NCI-H446 (cell line): ENCODE results near the gene SEMA4C.

ENCODE experiments used
- DNase-seq, 2 experiments: peaks; one replicate each; lab custom pipeline; 2025; lab: John Stamatoyannopoulos, UW

SEMA4C gene, protein sequence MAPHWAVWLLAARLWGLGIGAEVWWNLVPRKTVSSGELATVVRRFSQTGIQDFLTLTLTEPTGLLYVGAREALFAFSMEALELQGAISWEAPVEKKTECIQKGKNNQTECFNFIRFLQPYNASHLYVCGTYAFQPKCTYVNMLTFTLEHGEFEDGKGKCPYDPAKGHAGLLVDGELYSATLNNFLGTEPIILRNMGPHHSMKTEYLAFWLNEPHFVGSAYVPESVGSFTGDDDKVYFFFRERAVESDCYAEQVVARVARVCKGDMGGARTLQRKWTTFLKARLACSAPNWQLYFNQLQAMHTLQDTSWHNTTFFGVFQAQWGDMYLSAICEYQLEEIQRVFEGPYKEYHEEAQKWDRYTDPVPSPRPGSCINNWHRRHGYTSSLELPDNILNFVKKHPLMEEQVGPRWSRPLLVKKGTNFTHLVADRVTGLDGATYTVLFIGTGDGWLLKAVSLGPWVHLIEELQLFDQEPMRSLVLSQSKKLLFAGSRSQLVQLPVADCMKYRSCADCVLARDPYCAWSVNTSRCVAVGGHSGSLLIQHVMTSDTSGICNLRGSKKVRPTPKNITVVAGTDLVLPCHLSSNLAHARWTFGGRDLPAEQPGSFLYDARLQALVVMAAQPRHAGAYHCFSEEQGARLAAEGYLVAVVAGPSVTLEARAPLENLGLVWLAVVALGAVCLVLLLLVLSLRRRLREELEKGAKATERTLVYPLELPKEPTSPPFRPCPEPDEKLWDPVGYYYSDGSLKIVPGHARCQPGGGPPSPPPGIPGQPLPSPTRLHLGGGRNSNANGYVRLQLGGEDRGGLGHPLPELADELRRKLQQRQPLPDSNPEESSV

DNA sequence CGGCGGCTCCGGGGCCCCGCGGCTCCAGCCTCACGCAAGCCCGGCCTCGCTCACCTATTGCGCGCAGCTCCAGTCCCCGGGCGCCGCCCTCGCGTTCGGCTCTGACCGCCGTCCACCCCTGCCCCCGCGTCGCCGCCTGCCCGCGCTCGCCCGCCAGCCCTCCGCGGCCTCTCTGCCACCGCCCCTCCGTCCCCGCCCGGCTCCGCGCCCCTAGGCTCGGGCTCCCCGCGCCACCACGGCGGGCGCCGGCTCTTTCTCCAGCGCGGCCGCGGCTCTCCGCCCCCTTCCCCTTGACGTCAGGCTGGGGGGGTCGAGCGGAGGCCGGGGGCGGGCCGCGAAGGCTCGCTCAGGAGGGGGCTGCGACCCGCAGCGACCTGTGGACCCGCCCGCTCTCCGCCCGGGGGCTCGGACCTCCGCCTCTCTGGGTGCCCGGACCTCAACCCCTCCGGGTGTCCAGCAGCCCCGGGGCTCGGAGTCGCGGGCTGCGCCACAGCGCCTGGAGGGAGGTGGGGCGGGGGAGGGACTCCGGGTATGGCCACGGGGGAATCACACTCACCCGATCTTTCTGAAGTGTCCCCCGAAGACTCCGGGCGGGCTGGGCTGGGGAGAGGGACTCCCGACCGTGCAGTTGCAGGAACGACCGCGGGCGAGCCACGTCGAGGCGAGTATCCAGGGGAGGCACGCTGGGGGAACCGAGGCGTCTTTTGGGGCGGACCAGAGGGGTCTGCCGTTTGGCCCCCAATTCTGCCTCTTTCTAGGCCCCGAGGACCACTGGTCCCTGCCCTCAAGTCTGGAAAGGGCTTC lies at the start of gene SEMA4C:
Gene SEMA4C, minus strand, starts transcription at position 259 of the 804 bp plus-strand sequence. CDS start 2,194 bp downstream, outside the sequence.
- peak in 1 of 2 experiments; percentile 41 for DNase-seq

DNA sequence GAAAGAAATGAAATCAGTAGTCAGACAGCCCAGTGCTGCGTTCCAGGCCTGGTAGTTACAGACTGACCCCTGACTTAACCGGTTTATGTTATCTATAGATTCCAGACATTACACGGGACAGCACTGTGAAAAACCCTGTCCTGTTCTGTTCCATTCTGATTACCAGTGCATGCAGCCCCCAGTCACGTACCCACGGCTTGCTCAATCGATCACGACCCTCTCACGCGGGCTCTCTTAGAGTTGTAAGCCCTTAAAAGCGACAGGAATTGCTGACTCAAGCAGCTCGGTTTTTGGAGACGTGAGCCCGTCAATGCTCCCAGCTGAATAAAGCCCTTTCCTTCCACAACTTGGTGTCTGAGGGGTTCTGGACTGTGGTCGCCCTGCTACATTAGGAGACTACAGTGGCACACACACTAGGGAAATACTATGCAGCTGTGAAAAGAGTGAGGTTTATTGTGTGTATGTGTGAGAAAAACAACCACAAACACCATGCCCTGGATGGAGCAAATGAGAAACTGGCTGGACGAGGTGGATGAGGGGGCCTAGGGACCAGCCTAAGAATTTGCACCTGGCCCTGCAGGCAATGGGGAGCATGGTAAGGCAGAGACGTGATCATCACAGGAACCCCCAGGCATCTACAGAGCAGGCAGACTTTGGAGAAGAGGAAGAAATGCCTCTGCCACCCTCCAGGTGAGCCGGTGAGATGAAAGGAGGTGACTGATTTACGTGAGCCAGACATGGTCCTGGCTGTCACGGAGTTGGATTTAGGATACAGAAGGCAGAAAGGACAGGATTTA lies 49.1 kb upstream of the SEMA4C start:
- no peak for DNase-seq

- no peak for DNase-seq
These were observed 48.3 kb upstream of the SEMA4C start for GRCh38 chr2:96918092-96918753.

DNA sequence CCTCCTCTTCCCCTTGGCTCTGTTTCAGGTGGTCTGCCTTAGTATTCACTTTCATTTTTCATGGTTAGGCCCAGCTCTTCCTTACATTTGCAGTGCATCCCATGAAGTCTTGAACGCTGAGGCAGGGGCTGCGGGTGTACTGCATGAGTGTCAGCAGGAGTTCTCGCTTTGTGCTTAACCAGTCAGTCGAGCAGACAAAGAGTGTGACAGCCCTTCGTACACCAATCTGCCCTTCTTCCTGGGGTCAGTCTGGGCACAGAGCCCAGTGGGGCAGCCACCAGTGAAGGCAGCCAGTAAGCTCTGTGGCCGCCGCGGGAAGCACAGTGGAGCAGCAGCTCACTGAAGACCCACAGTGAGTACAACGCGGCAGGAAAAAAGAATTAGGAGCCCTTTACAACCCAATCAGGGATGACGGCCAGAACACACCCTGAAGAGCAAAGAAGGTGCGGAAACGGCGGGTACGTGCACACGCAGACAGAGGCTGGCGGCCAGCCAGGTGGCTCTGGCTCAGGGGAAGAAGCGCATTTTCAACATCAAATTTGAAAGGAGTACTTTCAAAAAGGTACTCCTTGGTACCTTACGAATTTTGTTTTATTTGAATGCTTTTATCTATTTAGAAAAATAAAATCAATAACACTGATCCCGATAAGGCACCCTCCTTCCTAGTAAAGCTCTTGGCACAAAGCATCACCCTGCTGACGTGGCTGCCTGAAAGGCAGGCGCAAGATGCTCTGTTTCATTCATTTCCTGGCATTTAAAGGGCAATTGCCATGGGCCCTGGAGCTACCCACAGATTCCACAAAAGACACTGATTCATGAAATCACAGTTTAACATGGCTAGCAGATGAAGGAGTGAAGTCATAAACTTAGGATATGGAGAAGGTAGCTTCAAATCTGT lies 47.0 kb upstream of the SEMA4C start:
- DNase-seq = no peak

DNA sequence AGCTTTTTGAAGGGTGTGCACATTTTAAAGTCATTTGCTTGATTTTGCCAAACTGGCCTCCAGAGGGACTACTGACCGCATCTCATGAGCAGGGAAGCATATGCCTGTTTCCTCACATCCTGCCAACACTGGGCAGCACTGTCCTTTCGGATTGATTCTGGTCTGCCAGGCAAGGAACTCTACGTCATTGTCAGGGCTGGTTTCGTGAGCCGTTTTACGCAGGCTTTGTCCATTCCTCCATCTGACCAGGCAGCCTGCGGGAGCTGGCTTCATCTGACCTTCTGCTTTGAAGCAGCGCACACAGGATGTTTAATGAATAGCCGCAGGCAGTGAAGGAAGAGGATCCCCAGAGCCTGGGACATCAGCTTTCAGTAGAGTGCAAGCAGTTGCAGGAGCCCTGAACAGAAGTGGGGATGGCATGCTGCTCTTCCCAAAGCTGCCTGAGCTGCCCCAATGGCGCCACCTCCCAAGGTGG lies 46.3 kb upstream of the SEMA4C start:
- no peak for DNase-seq

DNA sequence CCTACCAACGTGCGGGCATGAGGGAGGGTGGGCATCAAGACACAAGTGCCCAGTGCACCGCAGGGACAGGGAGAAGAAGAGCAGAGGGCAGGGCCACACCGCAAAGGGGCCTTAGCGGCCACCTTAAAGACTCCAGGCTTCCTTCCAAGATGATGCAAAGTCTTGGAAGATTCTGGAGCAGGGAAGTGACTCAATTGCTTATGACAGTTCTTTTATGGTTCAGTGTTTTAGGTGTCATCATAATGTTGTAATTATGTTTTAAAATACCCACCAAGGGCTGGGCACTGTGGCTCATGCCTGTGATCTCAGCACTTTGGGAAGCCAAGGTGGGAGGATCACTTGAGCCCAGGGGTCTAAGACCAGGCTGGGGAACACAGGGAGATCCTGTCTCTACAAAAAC lies 44.5 kb upstream of the SEMA4C start:
- DNase-seq = no peak

DNA sequence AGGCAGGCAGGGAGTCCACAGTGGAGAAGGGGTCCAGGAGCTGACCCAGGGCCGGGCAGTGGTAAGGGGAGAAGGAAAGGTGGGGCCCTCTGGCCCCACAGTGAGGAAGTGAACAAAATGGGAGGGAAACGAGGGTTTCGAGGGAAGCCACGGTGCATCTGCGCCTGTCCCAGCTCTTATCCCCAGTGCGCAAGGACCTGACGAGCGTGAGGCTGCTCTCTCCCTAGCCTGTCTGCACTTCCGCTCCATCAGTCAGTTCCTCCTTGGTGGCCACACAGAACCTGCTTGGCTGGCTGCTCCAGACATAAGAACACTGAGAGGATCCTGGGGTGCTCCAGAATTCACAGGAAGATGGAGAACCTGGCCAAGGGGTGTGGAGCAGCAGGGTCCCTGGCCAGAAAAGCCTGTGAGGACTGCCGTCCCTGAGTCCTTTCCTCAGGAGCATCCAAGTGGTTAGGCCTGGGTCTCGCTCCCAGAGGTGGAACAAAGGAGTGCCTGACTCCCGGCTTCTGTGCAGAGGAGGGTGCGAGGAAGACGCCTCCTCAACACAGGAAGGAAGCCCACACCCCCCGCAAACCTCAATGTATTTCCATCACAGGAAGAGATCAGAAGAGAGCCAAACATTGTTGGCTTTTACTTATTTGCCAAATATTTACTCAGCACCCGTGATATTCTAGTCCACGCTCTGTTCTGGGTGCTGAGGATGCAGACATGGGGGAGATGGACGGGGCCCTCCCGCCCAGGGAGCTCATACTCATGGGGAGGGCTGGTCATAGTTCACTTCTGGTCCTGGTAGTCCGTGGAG lies 43.7 kb upstream of the SEMA4C start:
- no peak for DNase-seq

GRCh38 chr2:96913117-96913397 lies 43.2 kb upstream of the SEMA4C start:
- DNase-seq = no peak

DNA sequence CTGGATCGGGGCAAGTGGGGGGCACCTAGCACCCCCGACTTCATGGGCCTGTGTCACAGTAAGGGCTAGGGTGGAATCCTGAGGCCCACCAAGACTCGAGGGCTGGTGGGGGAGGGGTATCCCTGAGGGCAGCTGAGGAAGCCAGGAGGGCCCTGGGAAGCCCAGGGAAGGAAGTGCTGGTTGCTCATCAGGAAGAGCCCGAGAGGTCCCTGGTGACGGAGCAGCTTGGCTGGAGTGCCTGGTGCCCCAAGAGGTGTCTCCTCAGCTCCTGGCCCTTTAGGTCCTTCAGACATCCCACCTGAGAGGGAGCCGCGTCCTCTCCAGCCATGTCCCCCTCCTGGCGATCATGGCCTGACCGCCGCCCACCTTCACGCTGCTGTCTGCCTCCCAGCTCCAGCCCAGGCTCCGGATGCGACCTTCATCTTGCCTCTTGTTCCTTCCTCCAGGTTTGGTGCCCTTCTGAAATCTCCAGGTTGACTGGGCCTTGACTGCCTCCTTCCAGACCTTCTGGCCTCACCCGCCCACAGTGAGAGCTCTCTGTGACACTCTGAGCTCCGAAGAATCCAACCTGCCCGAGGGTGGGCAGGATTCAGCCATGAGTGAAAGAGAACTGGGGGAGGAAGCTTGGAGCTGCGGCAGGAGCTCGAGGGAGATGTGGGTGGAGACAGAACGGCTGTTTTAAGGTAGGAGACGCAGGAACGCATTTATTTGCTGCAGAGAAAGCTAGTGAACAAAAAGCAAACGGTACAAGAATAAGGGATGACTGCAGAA lies 42.7 kb upstream of the SEMA4C start:
- no peak for DNase-seq

DNA sequence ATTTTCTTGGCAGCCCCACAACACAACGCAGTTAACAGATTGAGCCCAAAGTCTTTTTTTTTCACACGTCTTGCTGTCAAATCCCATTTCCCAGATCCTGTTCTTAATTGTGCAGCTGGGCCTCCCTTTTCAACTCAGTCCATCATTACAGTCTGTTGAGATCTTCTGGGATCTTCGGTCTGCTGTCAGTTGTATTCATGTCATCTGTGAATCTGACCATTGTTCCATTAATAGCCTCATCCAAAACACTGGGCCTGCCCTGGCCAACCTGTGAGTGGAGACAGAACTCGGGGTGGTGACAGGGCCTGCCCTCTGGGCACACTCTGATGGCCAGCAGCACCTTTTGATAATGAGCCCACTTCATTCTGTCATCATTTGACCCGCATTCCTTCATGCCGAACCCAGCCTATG lies 39.7 kb upstream of the SEMA4C start:
- peak in 1 of 2 experiments; percentile 26 for DNase-seq

- DNase-seq = peak; percentile 2 to 68
These were observed 37.5 kb upstream of the SEMA4C start for GRCh38 chr2:96907115-96908041.

DNA sequence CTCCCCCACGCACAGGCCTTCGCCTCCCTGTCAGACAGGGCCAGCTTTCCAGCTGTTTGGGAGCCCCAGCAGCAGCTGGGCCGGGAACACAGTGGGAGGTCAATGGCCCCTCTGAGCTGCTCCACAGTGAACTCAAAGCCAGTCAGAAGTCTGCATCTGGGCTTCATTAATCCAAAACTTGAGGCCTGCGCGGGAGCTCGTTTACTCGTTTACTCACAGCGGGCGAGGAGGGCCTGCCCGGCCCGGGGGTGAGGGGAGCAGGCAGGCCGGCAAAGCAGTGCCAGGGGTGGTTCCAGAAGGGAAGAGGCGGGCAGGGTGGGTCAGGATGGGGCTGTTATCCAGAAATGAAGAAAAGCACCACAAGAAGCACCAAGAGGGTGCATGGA lies 36.8 kb upstream of the SEMA4C start:
- no peak for DNase-seq

- no peak for DNase-seq
These were observed 33.9 kb upstream of the SEMA4C start for GRCh38 chr2:96903815-96904214.

DNA sequence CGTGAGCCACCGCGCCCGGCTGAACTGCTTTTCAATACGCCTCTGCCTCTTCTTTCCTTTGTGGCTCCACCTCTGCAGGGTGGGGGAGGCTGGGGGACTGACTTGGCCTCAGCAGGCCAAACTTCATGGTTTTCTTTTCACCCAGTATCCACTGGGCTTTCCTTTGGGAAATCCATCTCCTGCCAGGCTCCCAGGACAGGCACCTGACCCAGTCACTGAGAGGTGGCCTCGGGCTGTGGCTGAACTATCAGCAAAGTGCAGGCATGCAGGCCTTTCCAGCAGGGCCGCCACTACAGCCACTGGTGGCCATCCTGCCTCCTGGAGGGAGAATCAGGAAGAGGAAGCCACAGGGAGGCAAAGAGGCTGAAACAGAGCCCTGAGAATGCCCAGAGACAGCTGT lies 33.4 kb upstream of the SEMA4C start:
- no peak for DNase-seq

GRCh38 chr2:96900237-96900636 lies 30.4 kb upstream of the SEMA4C start:
- DNase-seq = no peak

DNA sequence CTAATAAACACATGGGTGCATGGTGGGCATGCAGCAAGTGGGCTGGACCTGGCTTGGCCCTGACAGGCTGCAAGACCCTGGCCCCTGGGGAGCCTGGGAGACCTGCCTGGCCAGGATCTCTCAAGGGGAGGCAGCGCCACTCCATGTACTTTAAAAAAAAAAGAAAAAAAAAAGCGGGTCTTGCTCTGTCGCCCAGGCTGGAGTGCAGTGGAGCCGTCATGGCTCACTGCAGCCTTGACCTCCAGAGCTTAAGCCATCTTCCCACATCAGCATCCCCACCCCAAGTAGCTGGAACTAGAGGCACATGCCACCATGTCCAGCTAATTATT lies 29.5 kb upstream of the SEMA4C start:
- no peak for DNase-seq

- DNase-seq = no peak
These were observed 28.9 kb upstream of the SEMA4C start for GRCh38 chr2:96898641-96899412.
